Femur (tissue), 1 donor: ENCODE measurements around the gene MN1.
"Not testable (repeated sequence)": the region's sequence is repeated elsewhere in the genome, so short reads cannot be mapped to it uniquely, and the experiment has no call there.

ENCODE experiments used
- DNase-seq: peaks from one replicate; pipeline ENCODE4 v3.0.0-alpha.2; 2017

The MN1 gene

DNA sequence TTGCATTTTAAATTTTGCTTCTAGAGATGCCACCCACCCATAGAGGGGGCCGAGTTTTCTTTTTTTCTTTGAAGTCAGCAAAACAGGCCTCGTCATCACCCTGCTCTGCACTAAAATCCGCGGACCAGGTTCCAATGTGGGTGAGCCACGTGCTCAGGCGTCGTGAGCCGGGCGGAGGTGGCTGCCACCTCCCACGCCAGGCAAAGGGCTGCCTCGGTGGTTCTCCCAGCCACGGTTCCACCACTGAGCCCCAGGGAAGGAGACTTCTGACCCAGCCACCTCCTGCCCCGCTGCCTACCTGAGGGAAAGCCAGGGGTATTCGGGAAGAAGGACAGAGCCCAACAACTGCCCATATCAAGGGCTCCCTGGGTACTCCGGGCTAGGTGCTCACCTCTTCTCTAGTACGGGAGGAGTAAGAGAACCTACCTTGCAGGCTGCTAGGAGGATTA is 45.3 kb downstream of the MN1 start:
- DNase-seq = no peak

DNA sequence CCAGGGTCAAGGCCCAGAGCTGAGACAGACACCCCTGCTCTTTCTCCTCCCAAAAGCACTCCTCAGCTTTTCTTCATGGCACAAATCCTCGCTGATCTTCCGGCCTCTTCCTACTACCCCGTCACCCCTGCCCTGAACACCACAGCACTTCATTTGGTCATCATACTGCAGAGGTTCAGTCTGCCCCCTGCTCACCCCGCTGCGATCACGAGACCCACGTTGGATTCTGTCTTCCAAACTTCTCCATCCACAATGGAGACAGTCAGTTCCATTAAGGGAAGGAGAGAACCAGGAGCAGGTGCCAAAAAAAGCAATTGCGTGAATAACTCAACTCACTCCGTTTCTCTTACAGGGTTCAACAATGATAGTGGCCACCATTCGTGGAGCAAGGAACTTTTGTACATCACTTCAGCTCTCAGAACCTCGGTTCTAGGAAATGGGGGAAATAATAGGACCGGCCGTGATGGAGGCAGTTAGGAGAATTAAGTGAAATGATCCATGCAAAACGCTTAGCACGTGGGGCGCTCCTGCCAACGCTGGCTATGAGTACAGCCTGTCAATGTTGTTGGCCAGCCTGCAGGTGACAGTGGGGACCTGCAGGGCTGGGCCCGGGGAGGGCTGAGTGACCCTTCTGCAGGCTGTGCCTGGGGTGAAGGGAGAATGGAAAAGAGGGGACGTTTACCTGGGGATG is 45.9 kb downstream of the MN1 start:
- DNase-seq = no peak

DNA sequence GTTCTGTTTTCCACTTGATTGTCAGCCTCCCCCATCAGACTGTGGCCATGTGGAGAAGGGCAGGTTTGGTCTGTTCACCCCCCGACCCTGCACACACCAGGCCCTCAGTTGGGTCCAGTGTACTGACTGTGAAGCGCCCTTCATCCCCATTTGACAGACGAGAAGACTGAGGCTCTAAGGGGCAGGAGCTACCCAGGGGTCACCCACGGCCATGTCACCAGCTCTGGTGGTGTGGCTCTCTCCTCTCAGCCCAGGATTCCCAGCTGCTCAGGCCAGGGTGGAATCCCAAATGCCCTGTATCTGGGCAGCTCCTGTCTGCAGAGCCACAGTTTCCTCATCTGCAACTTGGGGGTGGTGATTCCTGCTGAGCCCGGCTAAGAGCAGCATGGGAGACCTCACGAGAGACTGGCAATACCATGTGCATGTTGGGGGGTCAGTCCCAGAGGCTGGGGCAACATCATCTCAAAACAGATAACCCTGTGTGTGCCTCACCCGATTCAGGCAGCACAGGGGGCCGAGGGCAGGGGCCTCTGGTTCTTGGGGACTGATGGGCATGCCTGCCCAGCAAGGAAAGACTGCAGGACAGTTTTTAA is 46.6 kb downstream of the MN1 start:
- no peak for DNase-seq

DNA sequence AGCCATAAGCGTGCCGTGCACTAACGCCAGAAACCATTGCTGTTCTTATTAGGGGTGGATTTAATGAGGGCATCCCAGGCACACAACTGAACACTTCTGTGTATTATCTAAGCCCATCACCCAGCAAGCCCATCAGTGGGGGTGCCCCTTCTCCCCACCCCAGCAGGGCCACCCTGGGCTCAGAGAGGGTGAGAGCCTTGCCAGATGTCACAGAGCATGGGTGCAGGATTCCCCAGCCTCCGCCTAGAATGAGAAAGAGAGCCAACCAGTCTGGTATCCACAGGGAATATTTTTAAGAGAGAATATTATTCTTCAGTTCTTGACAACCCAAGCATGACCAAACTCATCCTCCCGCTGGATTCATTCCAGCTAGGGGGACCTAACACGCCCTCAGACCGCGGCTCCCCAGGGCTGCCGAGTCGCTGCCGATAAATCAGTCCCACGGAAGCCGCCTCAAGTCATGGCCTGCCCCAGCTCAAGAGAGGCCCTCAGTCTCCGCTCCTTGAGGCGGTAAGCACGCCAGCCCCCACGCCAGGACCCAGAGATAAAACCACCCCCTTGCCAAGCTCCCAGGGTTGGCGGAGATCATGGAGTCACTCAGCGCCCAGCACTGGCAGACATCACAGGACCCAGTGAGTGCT is 47.2 kb downstream of the MN1 start:
- DNase-seq = no peak

DNA sequence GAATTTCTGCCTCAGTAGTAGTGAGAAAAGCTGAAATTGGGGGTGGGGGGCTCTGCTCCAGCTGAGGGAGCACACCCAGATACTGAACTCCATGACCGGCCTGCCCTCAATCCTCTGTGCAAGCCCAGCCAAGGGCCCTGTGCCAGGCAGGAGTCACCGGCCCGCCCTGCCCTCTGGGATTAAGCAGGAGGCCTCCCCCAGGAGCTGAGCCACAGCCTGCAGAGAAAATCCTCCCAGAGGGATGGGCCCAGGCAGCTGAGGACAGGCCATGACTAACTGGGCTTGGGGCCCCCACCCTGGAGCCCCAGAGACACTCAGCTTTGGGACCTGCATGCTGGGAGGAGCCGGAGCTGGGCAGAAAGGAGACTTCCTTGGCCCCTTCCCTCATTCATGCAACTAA is 48.8 kb downstream of the MN1 start:
- no peak for DNase-seq

DNA sequence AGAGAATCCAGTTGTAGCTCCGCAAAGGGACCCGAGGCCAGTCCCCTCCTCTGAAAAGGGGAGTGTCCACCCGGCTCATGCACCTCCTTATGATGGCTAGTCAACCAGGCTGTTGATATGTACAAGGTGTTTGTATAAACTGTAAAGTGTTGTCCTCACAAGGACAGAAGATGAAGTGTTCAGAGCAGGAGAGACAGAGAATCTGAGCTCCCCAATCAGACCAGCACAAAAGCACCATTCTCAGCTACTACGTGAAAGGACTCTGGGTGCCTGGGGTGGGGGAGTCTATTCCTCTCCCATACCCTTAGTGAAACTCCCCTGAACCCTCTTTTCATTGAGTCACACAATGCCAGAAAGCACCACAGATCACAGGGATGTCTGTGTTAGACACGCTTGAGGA is 49.4 kb downstream of the MN1 start:
- DNase-seq = no peak

DNA sequence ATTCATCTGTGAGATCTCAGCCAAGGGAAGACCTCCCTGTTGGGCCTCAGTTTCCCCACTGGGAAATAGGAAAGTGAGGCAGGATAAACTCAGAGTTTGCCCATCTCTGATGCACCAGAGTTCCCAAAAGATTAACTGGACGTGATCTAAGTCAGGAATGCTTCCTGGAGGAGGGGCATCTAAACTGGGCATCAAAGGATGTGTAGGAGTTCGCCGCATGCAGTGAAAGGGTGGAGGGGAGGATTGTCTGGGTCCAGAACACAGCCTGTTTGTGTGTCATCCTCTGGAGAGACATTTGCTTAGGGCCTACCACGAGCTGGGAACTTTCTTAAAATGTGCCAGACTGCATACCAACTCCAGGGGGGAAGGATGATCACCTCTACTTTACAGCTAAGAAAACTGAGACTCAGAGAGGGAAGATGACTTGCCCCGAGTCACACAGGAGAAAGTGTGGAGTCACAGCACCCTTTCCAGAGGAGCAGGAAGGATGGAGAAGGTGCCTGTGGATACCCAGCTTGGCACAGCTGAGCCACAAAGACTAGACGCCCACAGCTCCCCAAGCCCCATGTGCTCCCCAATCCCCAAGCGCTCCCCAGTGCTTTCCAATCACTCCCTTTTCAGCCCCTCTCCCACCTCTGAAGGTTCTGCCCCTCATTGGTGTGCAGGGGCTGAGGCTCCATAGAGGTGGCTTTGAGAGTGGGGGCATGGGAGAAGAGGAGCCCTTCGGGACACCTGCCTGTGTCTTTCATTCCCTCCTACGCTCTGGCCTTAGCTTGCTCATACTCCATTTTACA is 50.1 kb downstream of the MN1 start:
- no peak for DNase-seq

DNA sequence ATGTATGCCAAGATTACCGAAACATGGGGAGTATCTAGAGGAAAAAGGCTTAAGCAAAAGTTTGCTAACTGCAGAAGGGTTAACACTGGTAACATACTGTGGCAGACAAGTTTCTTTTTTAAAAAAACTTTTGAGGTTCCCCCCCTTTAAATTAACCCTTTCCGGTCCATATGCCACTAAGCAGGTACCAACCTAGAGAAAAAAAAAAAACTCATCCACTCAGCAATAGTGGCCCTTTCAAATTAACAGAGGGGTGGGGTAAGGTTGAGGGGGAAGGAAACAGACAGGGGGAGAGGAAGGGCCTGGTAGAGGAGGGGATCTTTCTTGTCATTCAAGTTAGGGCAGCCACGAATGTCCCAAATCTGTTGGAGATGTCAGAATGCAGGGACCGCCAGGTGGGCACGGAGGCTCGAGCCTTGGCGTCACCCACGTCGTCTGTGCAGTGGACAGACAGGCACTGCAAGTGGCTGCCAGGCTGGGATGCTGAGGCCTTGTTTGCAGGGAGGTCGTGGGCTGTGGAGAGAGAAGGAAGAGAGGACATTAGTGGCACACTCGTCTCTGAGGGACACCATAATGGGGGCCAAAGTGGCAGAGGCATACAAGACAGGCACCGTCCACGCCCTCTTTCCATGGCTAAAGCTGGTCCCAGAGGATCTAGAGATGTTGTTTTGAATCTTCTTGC is 50.8 kb downstream of the MN1 start:
- DNase-seq = no peak

DNA sequence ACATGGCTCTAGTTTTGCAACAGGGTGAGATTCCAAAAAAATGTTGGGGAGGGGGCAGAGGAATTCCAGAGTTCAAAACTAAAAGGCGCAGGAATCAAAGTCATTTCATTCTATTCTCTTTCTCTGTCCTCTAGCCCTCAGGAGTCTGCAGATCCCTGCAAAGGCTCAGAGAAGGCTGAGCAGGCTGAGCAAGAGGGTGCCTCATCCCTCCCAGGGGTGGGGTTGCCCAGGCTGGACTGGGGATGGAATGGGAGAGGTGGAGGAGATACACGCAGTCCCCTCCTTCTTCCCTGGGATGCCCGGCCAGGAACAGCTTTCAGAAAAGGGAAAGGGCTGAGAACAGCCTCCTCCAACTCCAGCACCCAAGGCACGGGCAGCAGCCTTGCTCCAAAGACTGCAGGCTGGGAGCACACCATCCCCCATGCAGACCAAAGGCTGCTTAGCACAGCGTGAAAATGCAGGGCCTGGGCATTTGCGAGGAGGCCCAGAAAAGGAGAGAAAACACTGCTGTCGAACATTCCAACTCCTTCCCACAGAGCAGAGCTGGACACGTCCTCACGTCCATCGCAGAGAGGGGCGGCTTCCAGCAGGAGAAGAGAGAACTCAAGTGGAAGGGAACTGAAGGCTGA is 51.8 kb downstream of the MN1 start:
- DNase-seq = peak; percentile 64

DNA sequence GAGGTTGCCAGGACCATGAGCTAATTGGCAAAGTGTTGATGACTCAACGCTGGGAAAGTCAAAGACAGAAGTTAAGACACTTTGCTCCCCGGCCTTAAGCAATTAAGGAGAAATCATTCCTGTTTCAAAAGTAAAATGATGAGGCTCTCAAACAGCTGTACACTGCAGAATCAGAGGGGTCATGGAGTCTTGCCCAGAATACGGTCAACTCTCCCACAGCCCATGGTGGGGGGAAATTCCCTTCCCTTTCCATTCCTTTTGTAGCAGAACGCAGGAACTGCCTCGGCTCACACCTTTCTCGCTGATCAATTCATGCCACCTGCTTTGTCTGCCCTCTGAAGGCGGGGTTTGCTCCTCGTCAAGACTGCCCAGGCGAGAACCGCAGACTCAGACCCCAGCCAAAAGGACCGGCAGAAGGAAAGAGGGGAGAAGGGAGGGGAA is 52.8 kb downstream of the MN1 start:
- DNase-seq = peak; percentile 72

DNA sequence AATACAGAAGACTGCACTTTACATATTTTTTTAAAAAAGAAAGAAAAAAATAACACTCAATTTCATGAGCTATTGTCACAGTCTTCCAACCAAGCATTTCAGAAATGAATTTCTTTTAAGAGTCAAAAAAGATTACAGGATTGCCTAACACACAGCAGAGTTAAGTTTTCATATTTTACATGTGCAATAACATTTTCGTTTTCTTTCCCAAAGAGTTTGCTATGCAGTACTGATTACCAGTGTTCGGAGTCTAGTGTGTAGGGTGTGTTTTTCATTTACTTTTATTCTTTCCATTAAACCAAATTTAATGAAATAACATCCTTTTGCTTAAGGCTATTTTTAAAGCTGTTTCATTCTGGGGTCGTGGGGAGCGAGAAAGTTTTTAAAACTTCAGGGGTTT is 53.2 kb downstream of the MN1 start:
- no peak for DNase-seq

DNA sequence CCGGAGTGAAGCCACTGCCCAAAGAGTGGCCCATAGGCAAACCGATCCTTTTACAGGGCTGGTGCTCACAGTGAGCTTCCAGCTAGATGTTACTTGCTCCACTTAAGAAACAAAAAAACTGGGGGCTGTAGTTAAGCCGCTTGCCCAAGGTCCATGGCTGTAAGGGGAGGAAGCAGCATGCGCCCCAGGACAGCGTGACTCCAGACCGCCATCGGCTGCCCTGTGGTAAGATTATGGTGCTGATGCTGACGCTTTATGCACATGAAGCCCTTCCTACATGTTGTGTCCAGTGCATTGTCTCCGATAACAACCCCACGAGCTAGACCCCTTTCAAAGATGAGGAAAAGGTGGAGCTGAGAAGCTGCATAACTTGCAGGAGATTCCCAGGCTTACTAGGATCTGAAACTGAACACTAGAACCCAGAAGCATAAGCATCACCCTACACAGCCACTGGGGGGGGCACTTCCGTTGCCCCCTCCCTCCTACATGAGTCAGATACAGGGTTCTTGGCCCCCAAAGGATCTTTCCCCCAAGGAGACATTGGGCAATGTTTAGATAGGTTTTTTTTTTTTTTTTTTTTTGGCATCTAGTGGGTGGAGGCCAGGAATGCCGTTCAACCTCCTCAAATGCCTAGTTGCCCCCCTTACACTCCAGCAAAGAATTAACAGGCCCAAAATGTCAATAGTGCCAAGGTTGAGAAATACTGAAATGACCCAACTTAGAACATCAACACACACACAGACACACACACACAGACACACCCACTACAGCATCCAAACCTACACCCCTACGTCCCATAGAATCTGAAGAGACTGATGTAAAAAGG is 53.9 kb downstream of the MN1 start:
- DNase-seq = no peak

DNA sequence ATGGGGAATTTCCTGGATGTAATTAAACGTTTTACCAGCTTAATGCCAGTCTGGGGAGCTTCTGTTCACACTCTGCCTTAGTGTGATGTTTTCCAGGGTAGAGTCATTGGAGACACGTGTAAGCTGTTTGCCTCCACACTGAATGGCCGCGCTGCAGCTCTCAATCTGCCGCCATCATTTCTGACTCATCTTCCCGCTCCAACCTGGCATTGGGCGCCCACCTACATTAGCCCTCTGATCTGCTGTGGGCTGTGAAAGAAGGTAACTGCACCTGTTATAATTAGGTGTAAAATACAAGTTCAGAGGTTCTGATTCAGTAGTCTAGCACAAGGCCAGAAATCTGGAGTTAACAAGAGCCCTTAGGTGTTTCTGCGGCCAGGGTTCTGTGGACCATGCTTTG is 54.6 kb downstream of the MN1 start:
- DNase-seq = no peak

DNA sequence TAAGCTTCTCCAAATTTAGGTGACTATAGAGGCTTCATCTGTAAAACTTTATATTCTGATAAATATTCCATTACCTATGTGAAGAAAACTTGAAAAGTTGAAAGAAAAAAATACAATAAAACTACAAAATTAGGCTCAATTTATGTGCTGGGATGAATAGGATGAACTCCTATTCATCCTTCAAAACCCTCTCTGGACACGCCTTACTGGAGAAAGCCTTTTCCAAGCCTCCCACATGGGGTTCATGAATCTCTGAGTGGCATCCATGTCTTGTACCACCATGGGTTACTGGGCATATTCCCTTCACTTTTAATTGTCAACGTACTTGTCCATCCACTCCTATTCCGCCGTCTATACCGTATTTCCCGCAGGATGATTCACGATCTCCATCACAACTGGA is 55.7 kb downstream of the MN1 start:
- no peak for DNase-seq

DNA sequence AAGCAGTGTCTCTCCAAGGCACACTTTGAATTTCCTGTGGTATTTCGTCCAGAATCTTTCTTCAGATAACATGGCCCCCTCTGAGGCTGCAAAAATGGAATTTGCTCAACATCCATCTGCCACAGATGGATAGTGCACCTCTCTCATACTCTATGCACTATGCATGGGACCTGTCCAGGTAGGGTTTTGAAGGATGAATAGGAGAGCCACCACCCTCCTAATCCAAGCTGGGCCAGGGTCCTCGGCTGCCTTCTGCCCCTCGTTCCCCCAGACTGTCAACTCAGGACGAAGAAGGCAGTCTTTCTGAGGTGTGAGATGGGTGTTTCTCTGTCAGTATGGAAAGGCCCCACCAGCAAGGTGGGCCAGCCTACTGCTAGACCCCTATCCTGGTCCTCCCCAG is 56.4 kb downstream of the MN1 start:
- DNase-seq = no peak

DNA sequence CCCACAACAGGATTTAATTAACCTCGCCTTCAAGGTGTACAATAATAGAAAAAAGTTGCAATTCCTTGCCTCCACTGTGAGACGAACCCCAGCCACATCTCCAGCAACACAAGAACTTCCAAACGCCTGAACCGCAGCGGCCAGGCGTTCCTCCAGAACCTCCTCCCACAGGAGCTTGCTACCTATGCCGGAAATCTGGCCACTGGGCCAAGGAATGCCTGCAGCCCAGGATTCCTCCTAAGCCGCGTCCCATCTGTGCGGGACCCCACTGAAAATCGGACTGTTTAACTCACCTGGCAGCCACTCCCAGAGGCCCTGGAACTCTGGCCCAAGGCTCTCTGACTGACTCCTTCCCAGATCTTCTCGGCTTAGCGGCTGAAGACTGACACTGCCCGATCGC is 57.5 kb downstream of the MN1 start:
- not testable (repeated sequence) for DNase-seq

DNA sequence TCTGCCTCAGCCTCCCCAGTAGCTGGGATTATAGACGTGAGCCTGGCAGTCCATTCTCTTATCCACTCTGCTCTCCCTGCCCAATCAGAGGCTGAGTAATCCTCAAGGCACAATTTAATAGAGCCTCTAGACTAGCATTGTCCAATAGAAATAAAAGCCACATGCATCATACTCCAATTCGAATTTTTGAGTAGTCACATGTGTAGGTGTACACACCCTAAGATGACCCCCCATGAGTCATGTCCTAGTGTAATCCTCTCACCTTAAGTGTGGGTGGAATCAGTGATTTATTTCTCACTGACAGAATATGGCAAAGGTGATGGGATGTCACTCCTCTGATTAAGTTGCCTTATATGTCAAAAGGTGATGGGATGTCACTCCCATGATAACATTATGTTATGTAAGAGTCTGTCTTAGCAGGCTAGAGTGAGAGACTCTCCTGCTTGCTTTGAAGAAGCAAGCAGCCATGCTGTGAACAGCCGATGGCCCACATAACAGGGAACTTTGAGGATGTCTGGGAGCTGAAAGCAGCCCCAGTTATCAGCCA is 61.3 kb downstream of the MN1 start:
- no peak for DNase-seq

DNA sequence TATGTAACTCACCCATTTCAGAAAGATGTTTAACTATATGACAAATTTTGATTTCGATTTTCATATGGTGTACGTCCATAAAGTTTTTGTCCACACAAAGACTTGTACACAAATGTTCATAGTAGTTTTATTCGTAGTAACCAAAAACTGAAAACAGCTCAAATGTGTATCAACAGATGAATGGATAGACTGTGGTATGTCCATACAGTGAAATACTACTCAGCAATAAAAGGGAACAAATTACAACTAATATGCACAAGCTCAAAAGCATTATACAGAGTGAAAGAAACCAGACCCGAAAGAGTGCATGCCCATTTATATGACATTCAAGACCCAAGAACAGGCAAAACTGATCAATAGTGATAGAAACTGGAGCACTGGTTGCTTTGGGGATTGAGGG is 64.0 kb downstream of the MN1 start:
- no peak for DNase-seq

DNA sequence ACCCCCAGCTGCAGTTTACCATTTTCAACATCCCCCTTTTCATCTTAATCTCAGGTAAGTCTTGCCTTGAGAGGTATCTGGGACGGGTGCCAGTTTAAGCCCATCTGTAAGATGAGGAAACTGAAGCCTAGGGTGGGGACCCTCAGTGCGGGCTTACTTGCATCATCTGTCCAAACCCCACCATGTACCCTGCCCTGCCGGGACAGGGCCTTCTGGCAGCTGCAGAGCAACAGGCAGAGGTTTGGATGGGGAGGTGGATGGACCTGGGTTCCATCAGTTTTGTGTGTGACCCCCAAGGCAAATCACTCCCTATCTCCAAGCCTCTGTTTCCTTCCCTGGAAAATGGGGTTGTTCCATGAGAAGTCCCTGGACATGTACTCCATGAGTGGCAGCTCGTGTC is 67.5 kb downstream of the MN1 start:
- DNase-seq = no peak

DNA sequence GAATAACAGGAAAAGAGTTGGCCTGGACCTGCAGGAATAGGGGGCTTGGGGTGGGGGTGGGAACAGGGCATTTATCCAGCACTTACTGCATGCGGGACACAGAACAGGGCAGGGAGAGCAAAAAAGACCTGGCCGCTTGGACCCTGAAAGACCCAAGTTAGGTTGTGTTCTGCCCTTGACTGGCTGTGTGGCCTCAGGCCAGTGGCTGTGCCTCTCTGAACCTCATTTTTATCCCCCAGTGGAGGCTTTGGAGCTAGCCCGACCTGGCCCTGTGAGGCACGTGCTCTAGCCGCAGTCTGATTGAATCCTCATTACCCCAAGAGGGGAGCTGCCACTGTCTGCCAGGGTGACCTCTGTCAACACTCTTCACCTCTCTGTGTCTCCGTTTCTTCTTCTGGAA is 68.7 kb downstream of the MN1 start:
- no peak for DNase-seq

DNA sequence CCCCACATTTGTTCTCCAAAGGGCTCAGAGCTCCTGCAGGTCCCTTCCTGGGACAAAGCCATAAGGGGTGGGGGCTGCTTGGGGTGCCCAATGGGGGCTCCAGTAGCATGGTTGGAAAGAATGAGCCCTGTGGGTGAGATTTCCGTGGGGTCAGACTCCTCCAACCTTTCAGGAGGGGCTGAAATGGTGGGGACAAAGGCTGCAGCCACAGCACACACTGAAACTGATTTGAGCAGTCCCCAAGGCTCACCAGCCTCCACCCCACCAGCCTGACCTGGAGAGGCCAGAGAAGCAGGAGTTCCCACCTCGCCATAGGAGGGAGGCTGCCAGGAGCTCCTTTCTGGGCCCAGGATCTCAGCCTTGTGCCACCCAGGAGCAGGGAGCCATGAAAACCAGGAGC is 69.2 kb downstream of the MN1 start:
- DNase-seq = no peak
